Head of caudate nucleus (tissue), 42 donors: ENCODE data around the gene SYT14.
"Not testable (repeated sequence)": the region's sequence is repeated elsewhere in the genome, so short reads cannot be mapped to it uniquely, and the experiment has no call there.

Experiments used
- DNase-seq, 42 donors: peaks; one replicate each; pipeline versions ENCODE4 v3.0.0 to v3.0.0-alpha.2; 2020 to 2021; ENCODE audit warnings: mixed read lengths in 7 of 42
- intact Hi-C: fragments of 100-400 bp; cut with DNase I; formaldehyde crosslinking; loops from one replicate; pipeline ENCODE4 v1.15.0; 2022

SYT14 gene

GRCh38 chr1:210170220-210170619, 232.2 kb downstream of the SYT14 start:
- intact Hi-C loops: no loop called here
- DNase-seq: no peak

DNA sequence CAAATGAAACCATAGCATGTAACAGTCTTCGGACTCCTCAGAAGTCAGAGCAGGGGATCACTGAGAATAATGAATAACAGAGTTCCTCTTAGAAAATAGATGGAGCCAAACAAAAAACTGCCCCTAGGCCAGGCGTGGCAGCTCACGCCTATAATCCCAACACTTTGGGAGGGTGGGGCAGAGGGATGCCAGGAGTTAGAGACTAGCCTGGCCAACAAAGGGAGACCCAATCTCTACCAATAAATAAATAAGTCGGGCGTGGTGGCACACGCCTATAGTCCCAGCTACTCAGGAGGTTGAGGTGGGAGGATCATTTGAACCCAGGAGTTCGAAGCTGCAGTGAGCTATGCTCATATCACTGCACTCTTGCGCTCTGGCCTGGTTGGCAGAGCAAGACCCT, 236.1 kb downstream of the SYT14 start:
- intact Hi-C loops: no loop called here
- no peak for DNase-seq

DNA sequence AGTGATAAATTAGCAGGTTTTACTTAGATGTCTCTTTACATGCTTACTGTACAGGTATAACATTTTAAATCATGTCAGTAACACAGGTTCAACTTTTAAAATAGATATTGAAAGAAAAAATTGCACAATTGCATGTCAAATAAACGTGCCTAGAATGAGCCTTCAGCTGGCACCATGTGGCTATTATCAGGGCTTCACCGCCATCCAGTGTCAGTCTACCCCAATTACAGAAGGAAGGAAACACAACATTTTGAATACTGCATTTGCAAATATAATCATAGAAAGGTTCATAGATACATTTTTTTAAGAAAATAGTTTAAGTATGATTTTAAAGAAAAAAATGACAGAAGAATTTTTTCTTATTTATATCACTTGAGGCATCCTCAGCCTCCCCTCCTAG, 247.0 kb downstream of the SYT14 start:
- intact Hi-C loops: no loop called here

GRCh38 chr1:210187849-210188606, 250.0 kb downstream of the SYT14 start:
- DNase-seq, intact Hi-C loops: not testable (repeated sequence)

More for the DNA sequence above, 247.0 kb downstream of the SYT14 start:
- no peak for DNase-seq

DNA sequence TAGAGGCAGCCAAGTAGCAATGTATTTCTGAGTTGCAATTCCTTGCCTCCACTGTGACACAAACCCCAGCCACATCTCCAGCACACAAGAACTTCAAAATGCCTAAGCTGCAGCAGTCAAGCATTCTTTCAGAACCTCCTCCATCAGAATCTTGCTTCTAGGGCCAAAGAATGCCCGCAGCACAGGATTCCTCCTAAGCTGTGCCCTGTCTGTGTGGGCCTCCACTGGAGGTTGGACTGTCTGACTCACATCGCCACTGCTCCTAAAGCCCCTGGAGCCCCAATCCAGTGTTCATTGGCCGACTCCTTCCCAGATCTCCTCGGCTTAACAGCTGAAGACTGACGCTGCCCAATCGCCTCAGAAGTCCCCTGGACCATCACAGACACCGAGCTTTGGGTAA, 251.4 kb downstream of the SYT14 start:
- no peak for DNase-seq
- intact Hi-C loops: no loop called here

- intact Hi-C loops: no loop called here
- DNase-seq: no peak
These were observed 257.7 kb downstream of the SYT14 start for GRCh38 chr1:210195635-210196160.

GRCh38 chr1:210196266-210196665, 258.2 kb downstream of the SYT14 start:
- intact Hi-C loops, DNase-seq: not testable (repeated sequence)

GRCh38 chr1:210198840-210199239, 260.8 kb downstream of the SYT14 start:
- intact Hi-C loops: no loop called here
- no peak for DNase-seq

DNA sequence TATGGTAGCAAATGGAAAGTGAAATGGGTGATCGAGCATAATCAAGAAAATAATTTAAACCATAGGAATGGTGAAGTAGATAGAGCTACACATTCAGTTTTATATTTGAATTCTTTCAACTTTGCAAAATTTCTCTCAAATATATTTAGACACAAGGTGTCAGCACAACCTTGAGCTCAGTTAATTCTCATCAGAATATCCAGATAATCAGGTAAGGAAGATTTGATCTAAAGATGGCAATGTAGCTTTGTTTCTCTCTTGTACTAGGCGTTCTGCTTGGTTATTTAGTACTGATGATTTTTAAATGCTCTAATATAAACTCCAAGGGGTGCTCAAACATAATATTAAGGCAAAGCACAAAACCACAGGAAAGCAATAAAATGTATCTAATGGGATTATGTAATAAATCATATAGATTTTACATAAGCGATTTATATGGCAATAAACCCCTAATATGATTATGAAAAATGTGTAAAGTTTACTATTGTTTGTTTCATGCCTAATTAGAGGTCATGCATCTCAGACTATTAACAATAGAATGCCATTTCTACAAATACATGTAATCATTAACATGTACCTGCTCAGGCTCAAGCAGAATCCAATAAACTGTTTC, 262.2 kb downstream of the SYT14 start:
- no peak for DNase-seq
- intact Hi-C loops: no loop called here

DNA sequence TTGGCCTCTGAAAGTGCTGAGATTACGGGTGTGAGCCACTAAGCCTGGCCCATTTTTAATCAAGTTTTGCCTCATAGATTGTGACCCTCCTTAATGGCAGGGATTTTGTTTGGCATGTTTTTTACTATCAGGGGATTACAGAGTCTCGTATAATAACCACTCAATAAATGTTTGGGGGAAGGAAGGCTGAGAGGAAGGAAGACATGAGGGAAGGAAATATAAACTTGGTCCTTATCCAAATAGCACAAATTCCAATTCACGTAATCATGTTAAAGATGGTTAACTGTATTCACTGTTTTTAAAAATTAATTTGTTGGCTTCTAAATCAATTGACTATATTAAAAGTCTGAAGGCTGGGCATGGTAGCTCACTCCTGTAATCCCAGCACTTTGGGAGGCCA, 263.7 kb downstream of the SYT14 start:
- DNase-seq: no peak
- intact Hi-C loops: no loop called here

GRCh38 chr1:210207597-210208450, 269.8 kb downstream of the SYT14 start:
- intact Hi-C loops: no loop called here

GRCh38 chr1:210213335-210213734, 275.3 kb downstream of the SYT14 start:
- DNase-seq: no peak
- intact Hi-C loops: no loop called here

More at GRCh38 chr1:210207597-210208450, 269.8 kb downstream of the SYT14 start:
- no peak for DNase-seq

- intact Hi-C loops: no loop called here
- no peak for DNase-seq
These were observed 276.8 kb downstream of the SYT14 start for GRCh38 chr1:210214573-210215409.

- intact Hi-C loops: no loop called here
- no peak for DNase-seq
These were observed 279.5 kb downstream of the SYT14 start for GRCh38 chr1:210217482-210217881.

GRCh38 chr1:210218047-210218446, 280.0 kb downstream of the SYT14 start:
- no peak for DNase-seq
- intact Hi-C loops: no loop called here
